Uterus (tissue), 2 donors: ENCODE results near the gene MAP1B.

Experiments
- CTCF ChIP-seq, 4 experiments: fragments of 200-600 bp in 2 of 4; fragments of 450-650 bp in 2 of 4; sonication (generic) in 2 of 4; IDR thresholded peaks; one replicate each; pipeline ENCODE4 v1.5.1; 2016 to 2019; ENCODE audit warnings: antibody characterized with exemption in 4 of 4, mild to moderate bottlenecking in 2 of 4, moderate library complexity in 1 of 4
- POLR2A ChIP-seq, 2 donors: fragments of 450-650 bp; IDR thresholded peaks; one replicate each; pipeline ENCODE4 v1.6.1; 2016; ENCODE audit warnings: antibody characterized with exemption in 2 of 2, mild to moderate bottlenecking in 1 of 2, moderate library complexity in 1 of 2

- TF ChIP-seq POLR2A (IDR thresholded peaks at IDR 0.05) (no peak), CTCF (IDR thresholded peaks at IDR 0.05) (no peak)
These were observed 145.4 kb downstream of the MAP1B start for GRCh38 chr5:72252574-72253155.
